ENCODE data around the gene SUPT16H.
A peak's percentile ranks its signal among the peaks of the same experiment; 100 is the strongest.

Gene SUPT16H

DNA sequence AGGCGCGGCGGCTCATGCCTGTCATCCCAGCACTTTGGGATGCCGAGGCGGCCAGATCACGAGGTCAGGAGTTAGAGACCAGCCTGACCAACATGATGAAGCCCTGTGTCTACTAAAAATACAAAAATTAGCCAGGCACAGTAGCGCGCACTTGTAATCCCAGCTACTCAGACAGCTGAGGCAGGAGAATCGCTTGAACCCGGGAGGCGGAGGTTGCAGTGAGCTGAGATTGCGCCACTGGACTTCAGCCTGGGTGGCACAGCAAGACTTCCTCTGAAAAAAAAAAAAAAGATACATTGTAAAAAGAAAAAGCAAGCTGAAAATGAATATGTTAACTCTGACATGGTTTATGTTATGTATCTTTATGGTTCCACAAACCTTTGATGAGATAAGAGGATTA, 70.3 kb downstream of the SUPT16H start:
- H3K27me3 ChIP-seq (replicated peaks; ENCODE audit: control insufficient read depth, insufficient read depth, low read length) = no peaks in the 10 kb centered on the region
- H3K36me3 ChIP-seq (ENCODE audit: control insufficient read depth, insufficient read depth, low read length) = no peaks in the 10 kb centered on the region
- TF ChIP-seq, protein P1, sequence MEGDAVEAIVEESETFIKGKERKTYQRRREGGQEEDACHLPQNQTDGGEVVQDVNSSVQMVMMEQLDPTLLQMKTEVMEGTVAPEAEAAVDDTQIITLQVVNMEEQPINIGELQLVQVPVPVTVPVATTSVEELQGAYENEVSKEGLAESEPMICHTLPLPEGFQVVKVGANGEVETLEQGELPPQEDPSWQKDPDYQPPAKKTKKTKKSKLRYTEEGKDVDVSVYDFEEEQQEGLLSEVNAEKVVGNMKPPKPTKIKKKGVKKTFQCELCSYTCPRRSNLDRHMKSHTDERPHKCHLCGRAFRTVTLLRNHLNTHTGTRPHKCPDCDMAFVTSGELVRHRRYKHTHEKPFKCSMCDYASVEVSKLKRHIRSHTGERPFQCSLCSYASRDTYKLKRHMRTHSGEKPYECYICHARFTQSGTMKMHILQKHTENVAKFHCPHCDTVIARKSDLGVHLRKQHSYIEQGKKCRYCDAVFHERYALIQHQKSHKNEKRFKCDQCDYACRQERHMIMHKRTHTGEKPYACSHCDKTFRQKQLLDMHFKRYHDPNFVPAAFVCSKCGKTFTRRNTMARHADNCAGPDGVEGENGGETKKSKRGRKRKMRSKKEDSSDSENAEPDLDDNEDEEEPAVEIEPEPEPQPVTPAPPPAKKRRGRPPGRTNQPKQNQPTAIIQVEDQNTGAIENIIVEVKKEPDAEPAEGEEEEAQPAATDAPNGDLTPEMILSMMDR (IDR thresholded peaks at IDR 0.05; ENCODE audit: insufficient read depth, low read length, poor library complexity, severe bottlenecking) = no peak
- H3K4me3 ChIP-seq (replicated peaks; ENCODE audit: low read depth, low read length) = no peak overlapping the region
- no peak for DNase-seq (ENCODE audit: extremely low read depth, insufficient read length)

- TF ChIP-seq, protein P1 (IDR thresholded peaks at IDR 0.05; ENCODE audit: insufficient read depth, low read length, poor library complexity, severe bottlenecking) = no peak
- no peak overlapping the region for H3K4me3 ChIP-seq (replicated peaks; ENCODE audit: low read depth, low read length)
- no peak for DNase-seq (ENCODE audit: extremely low read depth, insufficient read length)
- H3K36me3 ChIP-seq (ENCODE audit: control insufficient read depth, insufficient read depth, low read length) = no peaks in the 10 kb centered on the region
- no peaks in the 10 kb centered on the region for H3K27me3 ChIP-seq (replicated peaks; ENCODE audit: control insufficient read depth, insufficient read depth, low read length)
Measured at GRCh38 chr14:21311614-21312013, 72.2 kb downstream of the SUPT16H start.

DNA sequence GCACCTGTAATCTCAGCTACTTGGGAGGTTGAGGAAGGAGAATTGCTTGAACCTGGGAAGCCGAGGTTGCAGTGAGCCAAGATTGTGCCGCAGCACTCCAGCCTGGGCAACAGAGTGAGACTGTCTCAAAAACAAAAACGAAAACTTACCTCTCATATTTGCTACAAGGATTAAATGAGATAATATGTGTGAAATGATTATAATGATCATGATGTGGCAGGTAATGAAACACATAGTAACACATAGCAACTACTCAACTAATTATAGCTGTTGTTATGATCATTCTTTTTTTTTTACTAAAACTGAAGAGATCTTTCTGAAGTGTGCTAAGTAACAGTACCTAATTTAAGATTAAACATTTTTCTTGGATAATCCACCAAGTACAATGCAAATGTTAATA, 73.9 kb downstream of the SUPT16H start:
- TF ChIP-seq, protein P1 (IDR thresholded peaks at IDR 0.05; ENCODE audit: insufficient read depth, low read length, poor library complexity, severe bottlenecking) = no peak
- no peak for DNase-seq (ENCODE audit: extremely low read depth, insufficient read length)
- no peaks in the 10 kb centered on the region for H3K36me3 ChIP-seq (ENCODE audit: control insufficient read depth, insufficient read depth, low read length)
- H3K27me3 ChIP-seq (replicated peaks; ENCODE audit: control insufficient read depth, insufficient read depth, low read length) = no peaks in the 10 kb centered on the region
- H3K4me3 ChIP-seq (replicated peaks; ENCODE audit: low read depth, low read length) = no peak overlapping the region

- no peaks in the 10 kb centered on the region for H3K27me3 ChIP-seq (replicated peaks; ENCODE audit: control insufficient read depth, insufficient read depth, low read length)
- no peak for DNase-seq (ENCODE audit: extremely low read depth, insufficient read length)
- H3K36me3 ChIP-seq (ENCODE audit: control insufficient read depth, insufficient read depth, low read length) = no peaks in the 10 kb centered on the region
- peak overlapping the region; percentile 52 for H3K4me3 ChIP-seq (replicated peaks; ENCODE audit: low read depth, low read length)
- TF ChIP-seq, protein P1 (IDR thresholded peaks at IDR 0.05; ENCODE audit: insufficient read depth, low read length, poor library complexity, severe bottlenecking) = no peak
Measured at GRCh38 chr14:21309238-21309636, 74.6 kb downstream of the SUPT16H start.

GRCh38 chr14:21308479-21309237, 75.2 kb downstream of the SUPT16H start:
- Histone ChIP-seq H3K36me3 (ENCODE audit: control insufficient read depth, insufficient read depth, low read length) (no peaks in the 10 kb centered on the region), H3K4me3 (replicated peaks; ENCODE audit: low read depth, low read length) (peak overlapping the region; percentile 56), H3K27me3 (replicated peaks; ENCODE audit: control insufficient read depth, insufficient read depth, low read length) (no peaks in the 10 kb centered on the region)
- DNase-seq (ENCODE audit: extremely low read depth, insufficient read length) = peak; percentile 84
- TF ChIP-seq, protein P1 (IDR thresholded peaks at IDR 0.05; ENCODE audit: insufficient read depth, low read length, poor library complexity, severe bottlenecking) = no peak

DNA sequence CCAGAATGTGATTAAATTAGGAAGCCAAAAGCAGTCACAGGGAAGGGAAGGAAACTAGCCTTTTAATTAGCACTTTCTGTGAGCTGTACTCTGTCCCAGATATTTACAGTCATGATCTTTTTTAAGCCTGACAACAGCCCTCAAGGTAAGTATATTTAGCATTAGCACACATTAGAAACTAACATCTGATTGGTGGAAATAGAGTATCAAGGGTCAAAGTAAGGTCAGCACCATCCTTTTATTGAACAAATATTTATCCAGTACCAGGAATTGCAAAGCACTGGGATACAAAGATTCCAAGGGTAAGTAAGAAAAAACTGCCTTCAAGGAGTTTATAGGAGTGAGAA, 75.7 kb downstream of the SUPT16H start:
- no peak for DNase-seq (ENCODE audit: extremely low read depth, insufficient read length)
- no peaks in the 10 kb centered on the region for H3K36me3 ChIP-seq (ENCODE audit: control insufficient read depth, insufficient read depth, low read length)
- TF ChIP-seq, protein P1 (IDR thresholded peaks at IDR 0.05; ENCODE audit: insufficient read depth, low read length, poor library complexity, severe bottlenecking) = no peak
- no peaks in the 10 kb centered on the region for H3K27me3 ChIP-seq (replicated peaks; ENCODE audit: control insufficient read depth, insufficient read depth, low read length)
- H3K4me3 ChIP-seq (replicated peaks; ENCODE audit: low read depth, low read length) = peak overlapping the region; percentile 56

Data from GM06990 (cell line).